Activated naive CD8-positive, alpha-beta T cell (primary cell): Measurements from ENCODE around the gene RAB30.

ENCODE experiments used
- H3K27ac Mint-ChIP-seq: one replicate; pipeline ENCODE4 v1.8.0; 2021; ENCODE audit warnings: mixed read lengths
- H3K27me3 Mint-ChIP-seq: one replicate; pipeline ENCODE4 v1.8.0; 2021; ENCODE audit warnings: mixed read lengths
- H3K36me3 Mint-ChIP-seq: one replicate; pipeline ENCODE4 v1.8.0; 2021; ENCODE audit warnings: mixed read lengths
- H3K4me1 Mint-ChIP-seq: one replicate; pipeline ENCODE4 v1.8.0; 2021; ENCODE audit warnings: low read depth, mixed read lengths
- H3K4me3 Mint-ChIP-seq: one replicate; pipeline ENCODE4 v1.8.0; 2021; ENCODE audit warnings: mild to moderate bottlenecking, mixed read lengths
- H3K9me3 Mint-ChIP-seq: one replicate; pipeline ENCODE4 v1.8.0; 2021; ENCODE audit warnings: low read depth, mixed read lengths

RAB30 gene

GRCh38 chr11:83071567-83072349 lies at the start of gene RAB30:
Gene RAB30 (minus strand): TSS chr11:83071897. CDS start chr11:82997316, 74,581 bp downstream.
- no peaks in the 10 kb centered on the region for H3K9me3 Mint-ChIP-seq
- H3K4me3 Mint-ChIP-seq, result no peak within 1 kb of the TSS
- no peak within 1 kb of the TSS for H3K27ac Mint-ChIP-seq
- peaks cover 41% of the 10 kb centered on the region for H3K4me1 Mint-ChIP-seq
- no peaks in the 10 kb centered on the region for H3K27me3 Mint-ChIP-seq
- H3K36me3 Mint-ChIP-seq, result peaks cover 10% of the 10 kb centered on the region

DNA sequence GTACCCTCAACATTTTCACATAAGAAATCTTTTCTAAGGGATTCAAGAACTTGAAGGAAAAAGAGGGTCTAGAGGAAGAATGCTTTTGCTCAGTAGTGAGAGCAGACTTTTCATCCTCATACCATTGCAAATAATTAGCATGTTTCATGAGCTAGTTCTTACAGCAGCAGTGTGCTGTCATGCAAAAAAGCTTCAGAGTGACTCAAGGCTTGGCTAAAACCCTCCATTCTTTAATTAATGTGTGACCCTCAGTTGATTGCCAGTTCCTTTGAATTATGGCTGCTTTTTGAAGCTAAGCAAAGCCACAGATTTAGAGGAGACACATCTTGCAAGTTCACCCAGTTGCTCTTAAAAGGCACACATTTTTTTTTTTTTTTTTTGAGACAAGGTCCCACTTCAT lies 48.6 kb upstream of the RAB30 start:
- H3K36me3 Mint-ChIP-seq, result no peaks in the 10 kb centered on the region
- H3K9me3 Mint-ChIP-seq, result no peaks in the 10 kb centered on the region
- peak overlapping the region; percentile 74 for H3K27ac Mint-ChIP-seq
- peaks cover 70% of the 10 kb centered on the region for H3K4me1 Mint-ChIP-seq
- no peak overlapping the region for H3K4me3 Mint-ChIP-seq
- H3K27me3 Mint-ChIP-seq, result no peaks in the 10 kb centered on the region

- Mint-ChIP-seq H3K4me3 (no peak overlapping the region), H3K9me3 (no peaks in the 10 kb centered on the region), H3K4me1 (peaks cover 77% of the 10 kb centered on the region), H3K27ac (peak overlapping the region; percentile 89), H3K27me3 (no peaks in the 10 kb centered on the region), H3K36me3 (no peaks in the 10 kb centered on the region)
Observed at GRCh38 chr11:83119216-83119615, 47.5 kb upstream of the RAB30 start.

GRCh38 chr11:83118814-83119213 lies 47.1 kb upstream of the RAB30 start:
- Mint-ChIP-seq H3K4me1 (peaks cover 76% of the 10 kb centered on the region), H3K27ac (peak overlapping the region; percentile 89), H3K36me3 (no peaks in the 10 kb centered on the region), H3K27me3 (no peaks in the 10 kb centered on the region), H3K9me3 (no peaks in the 10 kb centered on the region), H3K4me3 (no peak overlapping the region)

DNA sequence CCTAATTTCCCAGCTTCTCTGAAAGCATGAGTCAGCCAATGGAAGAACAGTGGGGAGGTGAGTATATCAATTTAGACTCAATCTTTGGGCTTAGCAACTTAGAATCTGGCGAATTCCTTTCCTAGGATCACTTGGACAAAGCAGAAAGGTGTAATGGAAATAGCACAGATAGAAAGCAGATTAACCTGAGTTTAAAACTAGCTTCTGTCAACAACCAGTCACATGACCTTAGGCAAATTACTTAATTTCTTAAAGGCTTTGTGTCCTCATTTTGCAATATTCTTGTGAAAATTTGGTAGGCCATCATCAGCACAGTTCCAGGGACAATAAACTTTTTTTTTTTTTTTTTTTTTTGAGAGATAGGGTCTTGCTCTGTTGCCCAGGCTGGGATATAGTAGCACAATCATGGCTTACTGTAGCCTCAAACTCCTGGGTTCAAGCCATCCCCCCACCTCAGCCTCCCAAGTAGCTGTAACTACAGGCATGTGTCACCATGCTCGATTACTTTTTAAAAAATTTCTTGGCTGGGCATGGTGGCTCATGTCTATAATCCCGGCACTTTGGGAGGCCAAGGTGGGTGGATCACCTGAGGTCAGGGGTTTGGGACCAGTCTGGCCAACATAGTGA lies 44.4 kb upstream of the RAB30 start:
- Mint-ChIP-seq H3K36me3 (peaks cover 1% of the 10 kb centered on the region), H3K27me3 (no peaks in the 10 kb centered on the region), H3K4me1 (peaks cover 57% of the 10 kb centered on the region)

DNA sequence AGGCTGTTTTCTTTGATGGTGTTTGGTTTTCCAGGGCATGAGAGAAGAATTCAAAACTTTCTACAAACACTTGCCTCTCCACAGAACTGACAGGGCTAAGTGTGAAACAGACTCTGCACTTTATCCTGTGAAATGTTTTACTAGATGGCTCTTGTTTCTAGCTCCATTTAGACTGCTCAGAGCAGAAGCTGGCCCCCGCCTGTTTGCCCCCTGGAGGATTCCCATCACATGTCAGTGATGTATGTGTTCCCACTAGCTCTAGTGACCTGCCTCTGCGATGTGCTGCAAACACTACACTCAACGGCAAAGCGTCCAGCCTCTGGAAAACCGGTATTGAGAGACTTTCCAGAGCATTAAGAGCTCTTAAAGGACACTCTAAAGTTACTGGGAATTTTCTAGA lies 43.9 kb upstream of the RAB30 start:
- peak overlapping the region; percentile 79 for H3K4me3 Mint-ChIP-seq
- H3K36me3 Mint-ChIP-seq, result peaks cover 3% of the 10 kb centered on the region
- peaks cover 52% of the 10 kb centered on the region for H3K4me1 Mint-ChIP-seq
- H3K9me3 Mint-ChIP-seq, result no peaks in the 10 kb centered on the region
- H3K27ac Mint-ChIP-seq, result peak overlapping the region; percentile 50
- H3K27me3 Mint-ChIP-seq, result no peaks in the 10 kb centered on the region

More for the DNA sequence above, 44.4 kb upstream of the RAB30 start:
- Mint-ChIP-seq H3K4me3 (peak overlapping the region; percentile 88), H3K9me3 (no peaks in the 10 kb centered on the region), H3K27ac (peak overlapping the region; percentile 50)

DNA sequence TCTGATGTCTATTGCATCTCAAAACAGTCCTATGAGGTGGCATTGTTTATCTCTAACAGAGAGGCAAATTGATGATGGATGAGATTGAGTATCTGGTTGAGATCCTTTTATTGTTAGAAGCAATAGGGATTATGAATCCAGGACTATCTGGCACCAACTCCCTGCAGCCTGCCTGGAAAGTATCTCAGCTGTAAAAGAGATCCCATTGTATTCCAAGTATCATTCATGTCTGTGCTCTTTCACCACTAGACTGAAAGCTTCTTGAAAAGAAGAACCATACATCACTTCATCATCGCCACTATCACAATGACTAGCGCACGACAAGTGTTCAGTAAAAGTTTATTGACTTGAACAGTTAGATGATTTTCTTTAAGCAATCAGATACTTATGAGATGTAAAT lies 43.3 kb upstream of the RAB30 start:
- Mint-ChIP-seq H3K4me1 (peaks cover 46% of the 10 kb centered on the region), H3K4me3 (peak overlapping the region; percentile 79), H3K27ac (peak overlapping the region; percentile 35), H3K9me3 (no peaks in the 10 kb centered on the region), H3K36me3 (peaks cover 3% of the 10 kb centered on the region), H3K27me3 (no peaks in the 10 kb centered on the region)

- no peak overlapping the region for H3K4me3 Mint-ChIP-seq
- H3K9me3 Mint-ChIP-seq, result no peaks in the 10 kb centered on the region
- H3K4me1 Mint-ChIP-seq, result peaks cover 26% of the 10 kb centered on the region
- H3K27me3 Mint-ChIP-seq, result no peaks in the 10 kb centered on the region
- H3K27ac Mint-ChIP-seq, result no peak overlapping the region
- peaks cover 3% of the 10 kb centered on the region for H3K36me3 Mint-ChIP-seq
Observed at GRCh38 chr11:83112886-83113285, 41.2 kb upstream of the RAB30 start.

- H3K4me1 Mint-ChIP-seq, result no peaks in the 10 kb centered on the region
- no peaks in the 10 kb centered on the region for H3K9me3 Mint-ChIP-seq
- H3K36me3 Mint-ChIP-seq, result no peaks in the 10 kb centered on the region
- no peak overlapping the region for H3K27ac Mint-ChIP-seq
- H3K4me3 Mint-ChIP-seq, result no peak overlapping the region
- peaks cover 1% of the 10 kb centered on the region for H3K27me3 Mint-ChIP-seq
Observed at GRCh38 chr11:83105168-83105567, 33.5 kb upstream of the RAB30 start.

DNA sequence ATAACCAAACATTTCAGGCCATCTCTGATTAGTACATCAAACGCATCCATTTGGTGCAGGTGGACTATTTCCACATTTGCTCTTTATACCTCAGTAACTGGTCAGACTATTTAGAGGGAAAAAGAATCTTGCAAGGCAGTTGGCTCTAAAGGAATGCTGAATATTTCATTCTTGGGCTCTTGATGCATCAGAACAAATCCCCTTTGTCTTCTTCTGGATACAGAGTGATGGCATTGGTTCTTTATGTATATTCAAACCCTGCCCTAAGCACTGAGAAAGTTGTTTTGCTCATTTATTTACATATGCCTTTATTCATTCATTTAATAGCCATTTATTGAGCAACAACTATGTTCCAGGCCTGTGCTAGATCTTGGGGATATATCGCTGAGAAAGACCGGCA lies 31.1 kb upstream of the RAB30 start:
- Mint-ChIP-seq H3K36me3 (no peaks in the 10 kb centered on the region), H3K27me3 (peaks cover 1% of the 10 kb centered on the region), H3K4me1 (no peaks in the 10 kb centered on the region), H3K9me3 (no peaks in the 10 kb centered on the region), H3K27ac (no peak overlapping the region), H3K4me3 (no peak overlapping the region)

DNA sequence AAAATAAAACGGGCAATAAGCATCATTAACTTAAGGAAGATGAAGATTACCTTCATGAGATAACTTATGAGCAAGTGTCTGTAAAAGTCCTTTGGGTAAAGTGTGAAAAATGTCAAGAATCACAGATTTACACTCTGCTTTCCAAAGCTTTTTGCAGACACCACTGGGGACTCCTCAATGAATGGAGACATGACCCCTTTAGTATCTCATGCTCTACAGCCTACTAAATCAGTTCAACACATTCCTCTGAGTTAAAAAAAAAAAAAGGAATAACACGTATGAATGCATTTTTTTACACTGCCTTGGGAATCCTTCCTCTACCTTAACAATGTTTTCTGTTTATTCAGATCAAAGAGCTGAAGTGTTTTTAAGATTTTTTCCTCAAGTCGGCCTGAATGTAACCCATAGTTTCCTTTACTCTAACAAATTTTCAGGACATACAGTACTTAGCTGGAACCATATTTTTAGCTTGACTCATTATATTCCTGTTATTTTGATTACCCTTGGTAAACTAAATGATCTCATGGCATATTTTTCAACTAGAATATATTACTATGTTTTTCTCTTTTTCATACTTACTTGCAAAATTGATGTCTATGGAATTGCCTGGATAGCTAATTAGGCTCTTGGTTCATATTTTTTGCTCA lies 25.9 kb upstream of the RAB30 start:
- Mint-ChIP-seq H3K9me3 (no peaks in the 10 kb centered on the region), H3K27me3 (no peaks in the 10 kb centered on the region), H3K27ac (no peak overlapping the region), H3K4me3 (no peak overlapping the region), H3K4me1 (no peaks in the 10 kb centered on the region), H3K36me3 (no peaks in the 10 kb centered on the region)

DNA sequence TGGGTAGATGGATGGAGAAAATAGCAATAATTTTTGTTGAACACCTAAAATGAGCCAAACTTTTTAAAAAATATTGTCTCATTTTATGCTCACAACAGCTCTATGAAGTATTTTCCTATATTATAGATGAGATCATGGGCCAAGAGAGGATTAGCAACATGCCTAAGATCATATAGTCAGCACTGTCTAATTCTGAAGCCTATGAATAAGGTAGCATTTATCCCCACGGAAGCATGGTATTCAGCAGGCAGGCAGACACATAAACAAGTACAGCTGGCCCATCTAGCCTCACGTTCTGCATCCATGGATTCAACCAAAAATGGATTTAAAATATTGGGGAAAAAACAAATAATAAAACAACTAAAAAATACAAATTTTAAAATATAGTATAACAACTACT lies 21.9 kb upstream of the RAB30 start:
- no peaks in the 10 kb centered on the region for H3K9me3 Mint-ChIP-seq
- H3K27ac Mint-ChIP-seq, result no peak overlapping the region
- H3K4me1 Mint-ChIP-seq, result peaks cover 8% of the 10 kb centered on the region
- H3K4me3 Mint-ChIP-seq, result no peak overlapping the region
- H3K27me3 Mint-ChIP-seq, result no peaks in the 10 kb centered on the region
- no peaks in the 10 kb centered on the region for H3K36me3 Mint-ChIP-seq

GRCh38 chr11:83092488-83093384 lies 21.0 kb upstream of the RAB30 start:
- no peaks in the 10 kb centered on the region for H3K36me3 Mint-ChIP-seq
- no peak overlapping the region for H3K27ac Mint-ChIP-seq
- no peak overlapping the region for H3K4me3 Mint-ChIP-seq
- H3K27me3 Mint-ChIP-seq, result no peaks in the 10 kb centered on the region
- H3K9me3 Mint-ChIP-seq, result no peaks in the 10 kb centered on the region
- H3K4me1 Mint-ChIP-seq, result peaks cover 8% of the 10 kb centered on the region

- Mint-ChIP-seq H3K27ac (peak overlapping the region; percentile 41), H3K4me1 (peaks cover 18% of the 10 kb centered on the region), H3K36me3 (no peaks in the 10 kb centered on the region), H3K27me3 (no peaks in the 10 kb centered on the region), H3K4me3 (no peak overlapping the region), H3K9me3 (no peaks in the 10 kb centered on the region)
Observed at GRCh38 chr11:83088965-83089364, 17.3 kb upstream of the RAB30 start.
